Measurements from ENCODE around the gene GK. TPM values are rescaled to one million over a fixed set of nuclear protein-coding genes. Genes with fewer than 3 reads are reported as not detected.

Gene GK
- total RNA-seq (9.3 and 10.2 TPM in 2 replicates), polyA plus RNA-seq (4.8 and 7.9 TPM in 2 replicates), polyA minus RNA-seq (3.3 and 4.8 TPM in 2 replicates)
- 11.8 TPM for total RNA-seq (2013)

- H3K9me3 ChIP-seq (ENCODE audit: control extremely low read depth in 1 of 3, control insufficient read depth in 2 of 3, insufficient read depth in 1 of 3, low read length in 2 of 3), result no peaks in the 10 kb centered on the region
- H3K4me3 Mint-ChIP-seq, result peak within 1 kb of the TSS; percentile 94
- H2AFZ ChIP-seq (ENCODE audit: insufficient read depth, low read depth, low read length, poor library complexity, severe bottlenecking), result peak within 1 kb of the TSS; percentile 65
- intact Hi-C loops (cut with micrococcal nuclease), result loop anchor here (1.0 to 10.0 kb wide), 3 partner anchors 61 to 236 kb away; partner anchors contain the start of genes TAB3 and TASL
- H3K4me2 ChIP-seq (replicated peaks; ENCODE audit: low read depth, low read length, poor library complexity, severe bottlenecking), result peak within 1 kb of the TSS; percentile 66
- no peaks in the 10 kb centered on the region for H3K27me3 ChIP-seq (replicated peaks in 1 of 4; ENCODE audit: control extremely low read depth in 1 of 4, control insufficient read depth in 3 of 4, insufficient read depth in 4 of 4, low read length in 3 of 4)
- peak within 1 kb of the TSS; percentile 88 to 92 for H3K27ac ChIP-seq (ENCODE audit: low read length in 2 of 2)
- 0% methylated on average over 15 of the region's 53 CpGs for WGBS (ENCODE audit: insufficient coverage)
- peaks cover 37% of the 10 kb centered on the region for H3K4me1 Mint-ChIP-seq
- ChIA-PET CTCF (no interaction called here), POLR2A (interaction anchor here (0.6 to 1.0 kb wide), 2 partner anchors 9 to 60 kb away, joined by 3 read pairs; no protein-coding TSS in a partner anchor)
- no peaks in the 10 kb centered on the region for H3K9me3 Mint-ChIP-seq (ENCODE audit: insufficient read depth)
- ATAC-seq (ENCODE audit: low read depth) (no peak), DNase-seq (no peak)
- no peaks in the 10 kb centered on the region for H4K20me1 ChIP-seq (ENCODE audit: control insufficient read depth, insufficient read depth, low read length, poor library complexity, severe bottlenecking)
- peaks cover 8 to 9% of the 10 kb centered on the region in 2 donors for H3K4me1 ChIP-seq (ENCODE audit: control insufficient read depth in 2 of 2, insufficient read depth in 2 of 2, low read length in 2 of 2)
- peak within 1 kb of the TSS; percentile 30 to 89 (median 75) for H3K4me3 ChIP-seq (ENCODE audit: control extremely low read depth in 1 of 5, extremely low read depth in 1 of 5, insufficient read depth in 1 of 5, low read depth in 2 of 5, low read length in 4 of 5)
- no peaks in the 10 kb centered on the region for H3K36me3 ChIP-seq (replicated peaks in 1 of 2; ENCODE audit: control extremely low read depth in 1 of 2, control insufficient read depth in 1 of 2, extremely low read depth in 1 of 2, insufficient read depth in 2 of 2, low read length in 1 of 2)
- no peaks in the 10 kb centered on the region for H3K27me3 Mint-ChIP-seq
- H3K27ac Mint-ChIP-seq, result peak within 1 kb of the TSS; percentile 96
- TF ChIP-seq CTCF (IDR thresholded peaks at IDR 0.05) (no peak), EZH2 (IDR thresholded peaks at IDR 0.05; ENCODE audit: borderline replicate concordance, insufficient read depth, low read depth, low read length, poor library complexity, severe bottlenecking) (no peak)
- peak within 1 kb of the TSS; percentile 64 for H3K9ac ChIP-seq (ENCODE audit: low read length)
- H3K79me2 ChIP-seq (ENCODE audit: control insufficient read depth, insufficient read depth, low read length), result no peaks in the 10 kb centered on the region
Measured at GRCh38 chrX:30653415-30654131, at the start of gene GK. Gene GK, plus strand, starts transcription at chrX:30653423. Its CDS starts 115 bp downstream, at chrX:30653538.

GRCh38 chrX:30607155-30607554 lies 46.1 kb upstream of the GK start:
- WGBS (ENCODE audit: insufficient coverage), result 100% methylated on average over 1 of the region's 1 CpG
- Mint-ChIP-seq H3K4me1 (no peaks in the 10 kb centered on the region), H3K9me3 (ENCODE audit: insufficient read depth) (no peaks in the 10 kb centered on the region), H3K27me3 (no peaks in the 10 kb centered on the region), H3K4me3 (no peak overlapping the region), H3K27ac (no peak overlapping the region)
- Histone ChIP-seq H3K27ac (ENCODE audit: low read length in 2 of 2) (no peak overlapping the region), H3K4me2 (replicated peaks; ENCODE audit: low read depth, low read length, poor library complexity, severe bottlenecking) (no peak overlapping the region), H3K79me2 (ENCODE audit: control insufficient read depth, insufficient read depth, low read length) (no peaks in the 10 kb centered on the region), H2AFZ (ENCODE audit: insufficient read depth, low read depth, low read length, poor library complexity, severe bottlenecking) (no peak overlapping the region), H3K9ac (ENCODE audit: low read length) (no peak overlapping the region), H3K36me3 (replicated peaks in 1 of 2; ENCODE audit: control extremely low read depth in 1 of 2, control insufficient read depth in 1 of 2, extremely low read depth in 1 of 2, insufficient read depth in 2 of 2, low read length in 1 of 2) (no peaks in the 10 kb centered on the region), H3K4me1 (ENCODE audit: control insufficient read depth in 2 of 2, insufficient read depth in 2 of 2, low read length in 2 of 2) (no peaks in the 10 kb centered on the region), H3K9me3 (ENCODE audit: control extremely low read depth in 1 of 3, control insufficient read depth in 2 of 3, insufficient read depth in 1 of 3, low read length in 2 of 3) (no peaks in the 10 kb centered on the region), H4K20me1 (ENCODE audit: control insufficient read depth, insufficient read depth, low read length, poor library complexity, severe bottlenecking) (no peaks in the 10 kb centered on the region), H3K4me3 (ENCODE audit: control extremely low read depth in 1 of 5, extremely low read depth in 1 of 5, insufficient read depth in 1 of 5, low read depth in 2 of 5, low read length in 4 of 5) (no peak overlapping the region), H3K27me3 (replicated peaks in 1 of 4; ENCODE audit: control extremely low read depth in 1 of 4, control insufficient read depth in 3 of 4, insufficient read depth in 4 of 4, low read length in 3 of 4) (no peaks in the 10 kb centered on the region)
- POLR2A ChIA-PET, result no interaction called here
- no peak for ATAC-seq (ENCODE audit: low read depth)
- DNase-seq, result no peak
- CTCF ChIA-PET, result no interaction called here
- intact Hi-C loops (cut with micrococcal nuclease), result no loop called here
- TF ChIP-seq CTCF (IDR thresholded peaks at IDR 0.05) (no peak), EZH2 (IDR thresholded peaks at IDR 0.05; ENCODE audit: borderline replicate concordance, insufficient read depth, low read depth, low read length, poor library complexity, severe bottlenecking) (no peak)

Data from B cell (primary cell).